Measurements from ENCODE around the gene FITM1. TPM values are rescaled to one million over a fixed set of nuclear protein-coding genes. Genes with fewer than 3 reads are reported as not detected.

Gene FITM1
- total RNA-seq, 4 donors from 2014 or later: 0.96 to 2.8 (median 1.2) TPM; not detected in 1

GRCh38 chr14:24172261-24172860, 41.9 kb downstream of the FITM1 start:
- TF ChIP-seq CTCF (IDR thresholded peaks at IDR 0.05): no peak
- DNase-seq (ENCODE audit: low spot score) (no peak), ATAC-seq (ENCODE audit: low FRiP score) (peak; percentile 2)

- no peak for TF ChIP-seq CTCF (IDR thresholded peaks at IDR 0.05)
Observed at GRCh38 chr14:24172871-24173281, 42.4 kb downstream of the FITM1 start.

GRCh38 chr14:24176599-24176998, 46.1 kb downstream of the FITM1 start:
- no peak for ATAC-seq (ENCODE audit: low FRiP score)
- TF ChIP-seq CTCF (IDR thresholded peaks at IDR 0.05): no peak
- DNase-seq (ENCODE audit: low spot score): no peak

More at GRCh38 chr14:24172871-24173281, 42.4 kb downstream of the FITM1 start:
- ATAC-seq (ENCODE audit: low FRiP score) (no peak), DNase-seq (ENCODE audit: low spot score) (no peak)

GRCh38 chr14:24177041-24177825, 46.8 kb downstream of the FITM1 start:
- no peak for TF ChIP-seq CTCF (IDR thresholded peaks at IDR 0.05)
- no peak for DNase-seq (ENCODE audit: low spot score)

GRCh38 chr14:24177891-24178290, 47.4 kb downstream of the FITM1 start:
- no peak for DNase-seq (ENCODE audit: low spot score)
- no peak for ATAC-seq (ENCODE audit: low FRiP score)
- TF ChIP-seq CTCF (IDR thresholded peaks at IDR 0.05): no peak

More at GRCh38 chr14:24177041-24177825, 46.8 kb downstream of the FITM1 start:
- no peak for ATAC-seq (ENCODE audit: low FRiP score)

- DNase-seq (ENCODE audit: low spot score): no peak
- TF ChIP-seq CTCF (IDR thresholded peaks at IDR 0.05): no peak
- no peak for ATAC-seq (ENCODE audit: low FRiP score)
Observed at GRCh38 chr14:24178399-24179178, 48.1 kb downstream of the FITM1 start.
